DLD1 (cell line): Measurements from ENCODE around the gene HERC4.
"Not testable (repeated sequence)": the region's sequence is repeated elsewhere in the genome, so short reads cannot be mapped to it uniquely, and the experiment has no call there.

ENCODE experiments used
- in situ Hi-C: cut with HindIII; loops from 2 replicates; pipeline ENCODE4 v1.10.0; 2017; ENCODE audit warnings: low sequenced_read_pairs

The HERC4 gene

DNA sequence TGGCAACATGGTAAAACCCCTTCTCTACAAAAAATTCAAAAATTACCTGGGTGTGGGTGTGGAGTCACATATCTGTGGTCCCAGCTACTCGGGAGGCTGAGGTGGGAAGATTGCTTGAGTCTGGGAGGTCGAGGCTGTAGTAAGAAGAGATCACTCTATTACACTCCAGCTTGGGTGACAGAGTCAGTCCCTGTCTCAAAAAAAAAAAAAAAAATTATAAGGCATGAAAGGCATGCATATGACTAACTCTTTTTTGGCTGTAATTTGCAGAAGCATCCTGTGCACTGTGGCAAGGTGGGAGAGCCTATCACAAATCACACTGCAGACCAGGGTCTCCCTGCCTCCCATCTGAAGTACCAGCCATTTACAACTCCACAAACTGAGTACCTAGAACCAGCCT lies 20.1 kb upstream of the HERC4 start:
- in situ Hi-C loops = no loop called here

DNA sequence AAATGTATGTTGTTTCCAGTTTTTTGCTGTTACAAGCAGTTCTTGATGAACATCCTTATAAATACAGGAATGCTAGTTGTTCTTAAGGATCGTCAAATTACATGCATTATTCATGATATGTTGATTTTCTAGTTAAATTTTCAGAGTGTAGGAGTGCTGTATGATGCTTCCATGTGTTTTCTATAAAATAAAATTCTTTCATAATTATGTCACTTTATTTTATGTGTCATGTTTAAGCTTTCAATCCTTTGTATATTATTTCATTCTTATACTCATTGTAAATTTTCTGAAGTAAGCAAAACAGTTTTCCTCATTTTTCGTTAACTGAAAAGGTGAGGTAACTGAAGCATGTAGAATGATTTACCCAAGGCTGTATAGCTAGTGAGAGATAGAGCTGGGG lies 17.4 kb upstream of the HERC4 start:
- in situ Hi-C loops = no loop called here

DNA sequence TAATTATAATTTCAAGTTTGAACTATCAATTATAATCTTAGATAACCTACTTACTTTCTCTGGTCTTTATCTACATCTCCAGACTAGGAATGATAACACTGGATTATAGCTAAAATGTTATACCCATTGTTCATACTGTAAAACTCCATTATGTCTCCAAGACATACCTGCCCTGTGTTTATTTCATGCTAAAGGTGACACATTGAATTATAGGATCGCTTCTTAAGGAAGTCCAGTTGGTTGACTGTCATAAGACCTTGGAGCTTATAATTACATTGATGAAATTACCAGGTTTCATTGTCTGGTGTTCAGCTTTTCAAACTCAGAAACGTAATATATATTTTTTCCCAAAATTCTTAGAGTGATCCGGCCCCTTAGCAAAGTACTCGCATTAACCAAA lies 15.5 kb upstream of the HERC4 start:
- in situ Hi-C loops = no loop called here

DNA sequence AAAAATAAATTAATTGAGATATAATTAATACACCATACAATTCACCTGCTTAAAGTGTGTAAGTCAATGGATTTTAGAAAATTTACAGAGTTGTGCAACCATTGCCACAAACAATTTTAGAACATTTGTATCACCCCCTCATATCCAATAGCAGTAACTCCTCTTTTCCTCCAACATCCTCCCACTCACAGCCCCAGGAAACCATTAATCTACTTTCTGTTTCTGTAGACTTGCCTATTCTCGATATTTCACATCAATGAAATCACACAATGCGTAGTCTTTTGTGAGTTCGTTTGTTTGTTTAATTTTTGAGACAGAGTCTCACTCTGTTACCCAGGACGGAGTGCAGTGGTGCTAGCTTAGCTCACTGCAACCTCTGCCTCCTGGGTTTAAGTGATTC lies 13.7 kb upstream of the HERC4 start:
- in situ Hi-C loops = no loop called here

DNA sequence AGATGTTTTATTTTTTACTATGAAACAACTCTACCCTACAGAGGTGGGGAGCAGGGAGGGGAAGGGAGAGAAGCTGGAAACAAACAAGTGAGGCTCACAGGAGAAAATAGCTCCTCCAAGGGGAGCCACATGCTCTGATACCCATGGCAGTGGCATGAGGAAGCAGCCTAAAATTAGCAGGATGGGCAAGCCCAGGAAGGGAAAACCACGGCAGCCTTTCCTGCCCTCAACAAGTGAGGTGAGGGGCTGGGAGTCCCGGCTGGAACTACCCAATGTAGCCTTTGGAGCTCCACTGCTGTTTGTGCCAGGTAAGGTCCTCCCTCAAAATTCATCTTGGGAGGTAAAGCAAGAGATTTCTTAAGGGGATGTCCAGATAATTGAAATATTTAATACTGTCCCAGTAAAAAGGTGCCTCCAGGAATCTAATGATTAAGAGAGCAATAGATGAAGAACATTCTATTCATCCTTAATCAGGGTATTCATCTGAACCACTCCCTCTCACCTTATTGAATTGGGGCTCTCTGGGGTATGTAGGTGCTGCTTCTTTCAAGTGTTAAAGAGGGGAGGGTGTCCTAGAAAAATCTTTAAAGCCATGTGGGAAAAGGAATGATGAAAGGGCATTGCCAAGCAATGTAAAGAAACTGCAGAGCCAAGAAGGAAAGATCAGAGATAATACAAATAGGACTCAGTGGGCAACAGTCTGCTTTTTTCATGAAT lies 12.8 kb upstream of the HERC4 start:
- in situ Hi-C loops = no loop called here

DNA sequence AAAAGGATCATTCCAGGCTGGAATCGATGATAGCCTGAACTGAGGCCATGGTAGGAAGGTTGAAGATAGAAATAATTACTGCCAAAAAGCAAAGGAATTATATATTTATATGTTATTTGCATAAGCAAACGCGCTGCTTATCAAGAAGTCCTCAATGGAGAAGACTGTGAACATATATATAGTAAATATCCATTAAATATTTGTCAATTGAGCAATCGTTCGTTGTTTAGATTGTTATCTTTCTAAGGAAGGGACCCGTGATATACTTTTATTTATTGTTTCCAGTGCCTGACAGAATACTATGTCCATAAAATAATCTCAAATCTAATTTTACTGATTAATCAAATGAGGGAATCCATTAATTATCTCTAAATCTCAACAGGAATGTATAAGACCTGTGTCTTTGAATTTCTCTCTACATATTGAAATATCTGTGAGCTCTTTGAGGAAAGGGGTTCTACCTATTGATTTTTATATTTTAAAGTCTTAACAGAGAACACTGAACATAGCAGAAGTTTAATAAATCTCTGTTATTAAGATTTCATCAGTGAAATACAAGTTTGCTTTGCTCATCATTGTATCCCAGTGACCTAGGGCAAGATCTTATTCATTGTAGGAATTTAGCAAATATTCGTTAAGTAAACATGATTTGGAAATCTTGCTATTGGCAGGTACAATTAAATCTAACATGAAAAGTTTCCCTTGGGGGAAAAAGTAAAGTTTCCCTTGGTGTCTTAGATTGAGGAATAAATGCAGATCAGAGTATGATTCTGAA lies 12.0 kb upstream of the HERC4 start:
- in situ Hi-C loops = no loop called here

DNA sequence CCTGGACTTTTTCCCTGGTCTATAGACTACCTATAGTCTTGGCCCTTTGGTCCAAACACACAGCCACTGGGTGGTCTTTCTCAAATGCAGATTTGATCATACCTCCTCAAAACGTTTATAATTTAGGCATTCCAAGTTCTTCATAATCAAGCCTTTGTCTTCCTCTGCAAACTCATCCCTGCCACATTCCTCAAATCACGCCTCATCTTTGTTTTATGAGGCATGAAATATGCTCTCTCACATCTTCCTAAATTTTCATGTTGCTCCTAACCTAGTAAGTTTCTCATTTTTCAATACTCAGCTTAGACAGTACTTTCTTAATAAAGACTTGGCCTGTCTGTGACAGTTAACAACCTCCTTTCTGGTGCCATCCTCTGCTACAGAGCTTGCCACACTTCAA lies 10.9 kb upstream of the HERC4 start:
- in situ Hi-C loops = no loop called here

DNA sequence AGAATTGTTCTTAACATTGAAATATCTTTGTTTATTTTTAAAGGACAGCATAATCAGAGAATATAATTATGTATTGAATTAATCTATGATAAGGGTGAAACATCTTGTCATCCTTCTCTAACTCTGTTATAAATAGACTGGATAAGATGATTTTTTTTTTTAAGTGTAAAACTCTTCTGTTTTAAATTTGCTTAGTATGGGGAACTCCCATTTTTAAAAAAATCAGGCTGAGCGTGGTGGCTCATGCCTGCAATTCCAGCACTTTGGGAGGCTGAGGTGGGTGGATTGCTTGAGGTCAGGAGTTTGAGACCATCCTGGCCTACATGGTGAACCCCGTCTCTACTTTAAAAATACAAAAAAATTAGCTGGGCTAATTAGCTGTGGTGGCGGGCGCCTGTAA lies 9.4 kb upstream of the HERC4 start:
- in situ Hi-C loops = no loop called here

DNA sequence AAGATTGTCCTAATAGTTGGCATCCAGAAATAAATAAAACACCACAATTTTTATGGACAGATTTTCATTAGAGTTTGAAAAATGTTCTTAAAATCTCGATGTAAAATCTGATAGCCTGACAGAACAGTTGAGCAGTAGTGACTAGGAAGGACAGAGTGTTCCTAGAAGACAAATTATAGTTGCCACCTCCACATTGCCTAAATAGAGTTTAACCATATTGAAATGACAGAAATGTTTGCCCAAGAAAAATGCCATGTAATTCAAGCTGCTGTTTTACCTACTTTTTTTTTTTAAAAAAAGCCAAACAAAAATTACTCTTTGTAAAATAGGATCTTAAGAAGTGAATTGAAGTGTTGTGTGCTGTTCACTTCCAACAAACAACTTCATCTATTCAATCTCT lies 8.9 kb upstream of the HERC4 start:
- in situ Hi-C loops = no loop called here

DNA sequence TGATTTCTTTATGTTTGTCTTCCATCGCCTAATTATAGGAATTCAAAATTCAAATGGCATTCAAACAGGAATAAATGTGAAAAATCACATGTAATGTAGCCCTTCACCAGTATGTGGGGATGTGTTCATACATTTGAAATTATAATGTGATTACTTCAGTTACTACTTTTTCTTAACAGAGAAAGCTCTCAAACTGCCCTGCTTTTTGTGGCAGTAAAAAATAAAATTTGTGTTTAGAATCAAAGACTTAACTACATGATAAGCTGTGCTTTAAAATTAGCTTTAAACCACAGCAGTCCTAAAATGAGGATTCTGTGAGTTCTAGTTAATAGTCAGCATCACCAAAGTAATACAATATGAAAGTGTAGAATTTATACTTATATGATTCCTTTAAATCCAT lies 7.8 kb upstream of the HERC4 start:
- in situ Hi-C loops = no loop called here

DNA sequence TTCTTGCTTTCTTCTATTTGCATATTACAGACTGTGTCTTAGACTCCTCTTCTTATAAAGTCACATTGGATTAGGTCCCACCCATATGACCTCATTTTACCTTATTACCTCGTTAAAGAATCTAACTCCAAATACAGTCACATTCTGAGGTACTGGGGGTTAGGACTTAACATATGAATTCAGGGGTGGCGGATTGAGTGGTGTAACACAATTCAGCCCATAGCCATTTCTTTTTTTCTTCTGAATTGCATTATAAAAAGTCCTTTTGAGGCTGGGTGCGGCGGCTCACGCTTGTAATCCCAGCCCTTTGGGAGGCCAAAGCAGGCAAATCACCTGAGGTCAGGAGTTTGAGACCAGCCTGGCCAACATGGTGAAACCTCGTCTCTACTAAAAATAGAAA lies 6.8 kb upstream of the HERC4 start:
- in situ Hi-C loops = no loop called here

DNA sequence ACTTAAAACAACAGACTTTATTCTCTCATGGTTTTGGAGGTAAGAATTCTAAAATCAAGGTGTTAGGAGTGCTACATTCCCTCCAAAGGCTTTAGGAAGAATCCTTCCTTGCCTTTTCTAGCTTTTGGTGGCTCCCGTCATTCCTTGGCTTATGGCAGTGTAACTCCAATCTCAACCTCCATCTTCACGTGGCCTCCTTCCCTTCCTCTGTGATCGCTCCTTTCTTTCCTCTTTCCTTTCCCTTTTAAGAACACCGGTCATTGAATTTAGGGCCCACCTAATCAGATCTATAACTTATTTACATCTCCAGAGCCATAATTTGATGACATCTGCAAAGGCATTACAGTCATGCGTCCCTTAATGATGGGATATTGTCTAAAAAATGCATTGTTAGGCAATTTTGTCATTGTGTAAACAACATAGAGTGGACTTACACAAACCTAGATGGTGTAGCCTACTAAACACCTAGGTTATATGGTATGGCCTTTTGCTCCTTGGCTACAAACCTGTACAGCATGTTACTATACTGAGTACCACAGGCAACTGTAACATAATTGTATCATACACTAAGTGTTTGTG lies 5.9 kb upstream of the HERC4 start:
- in situ Hi-C loops = no loop called here

DNA sequence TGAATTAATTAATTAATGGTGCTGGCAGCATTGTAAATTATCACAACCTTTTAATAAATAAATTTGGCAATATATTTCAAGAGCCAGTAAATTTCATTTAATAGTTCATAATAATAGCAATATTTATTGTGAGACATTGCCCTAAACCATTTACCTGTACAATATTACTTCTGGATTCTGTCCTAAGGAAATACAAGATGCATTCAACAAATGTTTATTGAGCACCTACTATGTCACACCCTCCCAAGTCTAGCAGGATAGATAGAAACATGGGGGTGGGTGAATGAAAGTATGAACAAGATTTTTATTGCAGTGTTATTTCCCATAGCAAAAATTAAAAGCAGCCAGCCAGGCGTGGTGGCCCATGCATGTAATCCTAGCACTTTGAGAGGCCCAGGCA lies 4.4 kb upstream of the HERC4 start:
- in situ Hi-C loops = no loop called here

DNA sequence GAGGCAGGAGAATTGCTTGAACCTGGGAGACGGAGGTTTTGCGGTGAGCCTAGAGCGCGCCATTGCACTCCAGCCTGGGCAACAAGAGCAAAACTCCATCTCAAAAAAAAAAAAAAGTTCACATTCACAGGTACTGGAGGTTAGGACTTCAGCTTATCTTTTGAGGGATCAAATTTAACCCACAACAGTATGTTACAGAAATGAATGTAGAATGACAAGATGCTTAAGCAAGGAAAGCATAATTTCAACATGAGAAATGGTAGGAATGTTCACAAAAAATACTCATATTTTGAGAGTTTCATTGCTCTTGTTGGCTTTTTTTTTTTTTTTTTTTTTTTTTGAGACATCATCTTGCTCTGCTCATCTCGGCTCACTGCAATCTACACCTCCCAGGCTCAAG lies 1.9 kb upstream of the HERC4 start:
- in situ Hi-C loops = no loop called here

DNA sequence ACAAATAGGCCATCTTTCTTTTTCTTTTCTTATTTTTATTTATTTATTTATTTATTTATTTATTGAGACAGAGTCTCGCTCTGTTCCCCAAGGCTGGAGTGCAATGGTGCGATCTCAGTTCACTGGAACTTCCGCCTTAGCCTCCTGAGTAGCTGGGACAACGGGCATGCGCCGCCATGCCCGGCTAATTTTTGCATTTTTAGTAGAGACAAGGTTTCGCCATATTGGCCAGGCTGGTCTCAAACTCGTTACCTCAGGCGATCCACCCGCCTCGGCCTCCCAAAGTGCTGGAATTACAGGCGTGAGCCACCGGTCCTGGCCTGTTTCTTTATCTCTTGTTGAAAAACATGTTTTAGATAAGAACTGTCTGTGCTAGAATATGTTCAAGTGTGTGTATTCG lies 998 bp upstream of the HERC4 start:
- in situ Hi-C loops = not testable (repeated sequence)

DNA sequence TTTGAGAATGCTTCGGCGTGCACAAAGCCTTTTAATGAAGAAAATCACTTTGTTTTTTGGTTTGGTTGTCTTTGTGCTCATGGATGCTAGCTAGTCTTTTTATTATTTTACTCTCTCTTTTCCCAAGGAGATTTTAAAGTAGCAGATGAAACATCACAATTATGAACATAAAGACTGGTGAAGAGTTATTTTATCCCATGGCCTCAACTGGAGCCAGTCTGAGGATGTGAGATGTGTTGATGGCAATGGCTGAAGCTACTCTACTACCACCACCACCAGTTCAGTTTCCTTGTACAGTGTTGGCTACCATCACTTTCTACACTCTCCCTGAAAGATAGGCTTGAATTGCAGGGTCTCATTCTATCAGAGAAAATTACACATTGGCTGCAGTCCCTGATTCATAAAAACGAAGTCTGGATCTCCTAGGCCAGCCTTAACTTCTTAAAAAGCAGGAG lies 494 bp upstream of the HERC4 start:
- in situ Hi-C loops = no loop called here

DNA sequence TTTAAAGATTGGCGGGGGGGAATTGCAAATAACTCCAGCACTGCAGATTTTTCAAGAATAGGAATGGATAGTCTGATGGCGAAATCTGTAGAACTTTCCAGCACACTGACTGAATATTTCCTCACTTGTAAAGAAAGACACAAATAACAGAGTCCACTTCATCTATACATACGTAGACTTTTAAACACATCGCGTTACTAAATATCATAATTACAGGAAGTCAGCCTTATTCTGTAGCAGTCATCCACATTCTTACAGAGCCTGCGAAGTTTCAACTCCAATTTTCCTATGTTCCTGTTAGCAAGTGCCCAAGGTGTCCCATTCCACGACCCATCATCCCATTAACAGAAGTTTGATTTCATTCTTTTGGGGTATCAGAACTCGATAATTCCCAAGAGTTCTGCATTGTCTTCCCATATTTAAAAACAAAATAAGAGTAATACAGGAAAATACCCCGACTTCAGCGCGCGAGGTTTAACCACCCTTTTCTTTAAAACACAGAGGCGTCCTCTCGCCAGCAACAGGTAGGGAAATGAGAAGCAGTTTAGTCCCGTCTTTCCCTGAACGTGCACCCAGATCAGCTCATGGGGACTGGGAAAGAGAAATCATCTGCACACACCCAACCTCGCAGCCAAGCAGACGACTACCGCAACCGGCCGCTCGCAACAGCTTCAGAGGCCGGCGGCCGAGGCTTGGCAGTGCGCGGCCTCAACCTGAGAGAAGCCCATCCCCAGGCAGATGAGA lies 880 bp downstream of the HERC4 start:
- in situ Hi-C loops = no loop called here

DNA sequence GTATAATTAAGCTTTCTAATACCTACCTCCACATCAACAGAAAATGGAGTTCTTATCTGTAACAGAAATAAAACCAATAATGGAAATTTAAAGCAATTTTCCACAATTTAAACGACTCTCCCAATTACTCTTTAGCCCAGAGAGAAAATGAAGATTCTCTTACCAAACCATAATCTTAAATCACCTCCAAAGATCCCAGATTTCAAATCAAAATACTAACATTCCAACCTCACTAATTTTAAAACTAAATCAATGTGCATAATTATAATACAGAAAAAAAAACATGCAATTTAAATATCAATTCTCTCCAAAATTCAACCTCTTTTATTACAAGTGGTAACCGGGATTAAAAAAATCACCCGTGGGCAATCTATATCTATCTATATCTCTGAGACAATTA lies 1.5 kb downstream of the HERC4 start:
- in situ Hi-C loops = no loop called here

DNA sequence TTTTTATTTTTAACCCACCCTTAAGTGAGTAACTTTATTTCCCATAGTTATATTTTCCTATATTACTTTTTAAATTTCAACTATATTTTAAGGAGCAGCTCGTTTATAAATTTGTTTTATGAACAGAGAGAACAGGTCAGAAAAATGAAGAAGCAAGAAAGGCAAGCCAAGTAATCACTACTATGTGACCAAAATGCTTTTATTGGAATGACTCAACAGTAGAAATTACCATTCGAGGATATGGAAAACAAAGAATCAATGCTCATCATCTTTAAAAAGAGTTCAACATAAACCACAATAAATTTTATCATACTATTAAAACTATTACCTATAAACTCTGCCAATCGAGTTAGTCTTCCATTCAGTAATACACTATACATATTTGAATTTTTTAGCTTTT lies 7.6 kb downstream of the HERC4 start:
- in situ Hi-C loops = no loop called here

DNA sequence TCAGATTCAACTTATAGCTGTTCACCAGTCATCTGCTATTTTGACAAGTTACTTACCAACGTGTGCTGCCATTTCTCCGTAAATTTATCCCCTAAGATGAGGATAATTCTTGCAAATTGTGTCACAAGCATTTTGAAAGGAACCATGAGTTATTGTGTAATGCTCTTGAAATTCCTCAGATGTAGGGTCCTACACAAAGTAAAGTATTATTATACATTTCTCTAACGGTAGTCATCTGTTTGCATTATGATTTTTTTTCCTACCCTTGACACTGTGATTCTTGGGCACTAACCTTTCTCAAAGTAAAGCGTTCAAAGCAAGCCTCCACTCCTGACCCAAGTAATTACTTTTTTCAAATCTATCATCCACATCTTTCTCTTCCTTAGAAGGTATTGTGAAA lies 8.1 kb downstream of the HERC4 start:
- in situ Hi-C loops = no loop called here

DNA sequence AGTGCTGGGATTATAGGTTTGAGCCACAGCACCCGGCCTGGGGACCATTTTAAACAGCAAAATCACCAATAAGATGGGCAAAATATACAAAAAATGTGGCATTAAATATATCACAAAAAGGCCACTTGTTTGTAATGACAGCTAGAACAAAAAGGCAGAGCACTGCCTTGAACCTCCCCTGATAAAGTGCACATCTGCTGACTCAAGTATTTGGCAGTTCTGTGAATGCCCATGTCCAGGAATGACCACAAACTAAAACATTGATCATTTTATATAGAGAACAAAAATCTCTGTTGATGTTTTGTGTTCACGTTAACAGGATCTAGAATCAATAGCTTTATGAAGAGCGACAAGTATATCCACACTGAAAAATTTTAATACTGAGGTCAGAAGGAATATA lies 21.5 kb downstream of the HERC4 start:
- in situ Hi-C loops = no loop called here

DNA sequence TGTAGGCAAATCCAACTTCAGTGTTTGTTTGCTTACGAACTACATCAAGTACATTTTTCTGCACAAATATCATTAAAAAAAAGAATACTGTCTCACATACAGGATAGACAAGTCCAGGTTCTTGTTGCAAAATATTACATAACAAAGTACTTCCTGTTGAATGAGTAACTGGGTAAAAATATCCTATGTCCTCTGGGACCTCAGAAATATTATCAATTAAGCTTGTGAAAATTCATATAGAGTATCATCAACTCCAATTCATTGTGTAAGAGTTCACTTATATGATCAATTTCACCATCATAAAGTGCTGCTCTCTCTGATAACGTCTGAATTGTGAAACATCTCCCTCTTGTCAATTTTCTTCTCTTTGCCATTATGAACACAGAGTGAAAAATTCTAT lies 22.6 kb downstream of the HERC4 start:
- in situ Hi-C loops = no loop called here
